Upper lobe of left lung (tissue), 6 donors: ENCODE measurements around the gene LYPLA2. TPM values are rescaled to one million over a fixed set of nuclear protein-coding genes. Genes with fewer than 3 reads are reported as not detected.

ENCODE experiments used
- ATAC-seq, 2 donors: fragments of 200-7000 bp; cut with Tn5 transposase; one replicate each; pipeline ENCODE4 v1.9.1; 2022; ENCODE audit warnings: mild to moderate bottlenecking in 2 of 2, moderate library complexity in 2 of 2; ENCODE audit not compliant: low FRiP score in 2 of 2
- DNase-seq, 2 donors: peaks; one replicate each; pipeline ENCODE4 v3.0.0-alpha.2; 2019 to 2020
- H3K27ac ChIP-seq, 4 donors: fragments of 200-600 bp; sonication (generic); one replicate each; pipeline ENCODE4 v1.5.1; 2016 to 2019
- H3K27me3 ChIP-seq, 4 donors: fragments of 200-600 bp; sonication (generic); one replicate each; pipeline ENCODE4 v1.5.1; 2017 to 2019
- H3K36me3 ChIP-seq, 4 donors: fragments of 200-600 bp; sonication (generic); one replicate each; pipeline ENCODE4 v1.5.1; 2016 to 2019
- H3K4me1 ChIP-seq, 4 donors: fragments of 200-600 bp; sonication (generic); one replicate each; pipeline ENCODE4 v1.5.1; 2018 to 2019
- H3K4me3 ChIP-seq, 4 donors: fragments of 200-600 bp; sonication (generic); one replicate each; pipeline ENCODE4 v1.5.1; 2017 to 2019; ENCODE audit warnings: mild to moderate bottlenecking in 2 of 4, moderate library complexity in 1 of 4
- H3K9me3 ChIP-seq, 4 donors: fragments of 200-600 bp; sonication (generic); one replicate each; pipeline ENCODE4 v1.5.1; 2018 to 2019
- CTCF ChIP-seq, 6 experiments: fragments of 450-650 bp in 4 of 6; fragments of 200-600 bp in 2 of 6; sonication (generic) in 2 of 6; IDR thresholded peaks; one replicate each; pipeline ENCODE4 v1.5.1; 2016 to 2019; ENCODE audit warnings: antibody characterized with exemption in 6 of 6
- EP300 ChIP-seq, 4 donors: sonication (generic); formaldehyde crosslinking; IDR thresholded peaks; one replicate each; pipeline ENCODE4 v1.5.1; 2017; ENCODE audit warnings: antibody characterized with exemption in 4 of 4, control low read depth in 2 of 4
- POLR2A ChIP-seq, 4 donors: fragments of 450-650 bp; IDR thresholded peaks; one replicate each; pipeline ENCODE4 v1.5.1; 2016 to 2017; ENCODE audit warnings: antibody characterized with exemption in 4 of 4, mild to moderate bottlenecking in 2 of 4
- POLR2AphosphoS5 ChIP-seq, 2 donors: sonication (generic); formaldehyde crosslinking; IDR thresholded peaks; one replicate each; pipeline ENCODE4 v1.5.1; 2017; ENCODE audit warnings: antibody characterized with exemption in 2 of 2
- WGBS, 2 donors: methylation state at CpG; one replicate each; pipeline ENCODE4 v1.1.5; 2017 to 2018; 5-methylcytosine and 5-hydroxymethylcytosine counted together
- total RNA-seq, 6 donors: library from RNA; depleted of rRNA in 4 of 6; stranded (reverse); fragments of >200 nt in 4 of 6; gene quantifications; one replicate each; pipeline versions ENCODE4 v1.1.0 to v1.2.1, GENCODE V29; 2016 to 2021
- donor health status: DM: no; HTN: no; CAD: no; lungs with moderate emphysema.
- donor health status: DM: no; HTN: yes; CAD: no; lungs with severe emphysema.

Gene LYPLA2
- total RNA-seq, 6 donors from 2014 or later: 38.5 to 84.1 (median 59.9) TPM

GRCh38 chr1:23772049-23772853 lies 18.7 kb upstream of the LYPLA2 start:
- TF ChIP-seq POLR2A (IDR thresholded peaks at IDR 0.05): no peak
- peak; percentile 79 to 91 (median 86) for TF ChIP-seq CTCF (IDR thresholded peaks at IDR 0.05)
- no peaks in the 10 kb centered on the region for H3K27me3 ChIP-seq
- no peaks in the 10 kb centered on the region for H3K9me3 ChIP-seq
- no peak overlapping the region for H3K27ac ChIP-seq
- no peak overlapping the region for H3K4me3 ChIP-seq
- ATAC-seq: peak; percentile 91 to 96
- DNase-seq: peak in 1 of 2 donors; percentile 92
- H3K4me1 ChIP-seq: peaks cover 2 to 8% (median 7%) of the 10 kb centered on the region in 4 donors
- WGBS, 2 donors: 19% methylated on average over 12 to 14 of the region's 14 CpGs
- H3K36me3 ChIP-seq: peaks cover 0 to 11% (median 0%) of the 10 kb centered on the region in 4 donors

- Histone ChIP-seq H3K27me3 (no peaks in the 10 kb centered on the region), H3K9me3 (no peaks in the 10 kb centered on the region), H3K4me1 (peaks cover 6 to 14% (median 12%) of the 10 kb centered on the region in 4 donors), H3K27ac (no peak overlapping the region), H3K4me3 (no peak overlapping the region), H3K36me3 (peaks cover 0 to 6% (median 0%) of the 10 kb centered on the region in 4 donors)
- no peak for ATAC-seq
- no peak for TF ChIP-seq POLR2A (IDR thresholded peaks at IDR 0.05)
- no peak for TF ChIP-seq POLR2AphosphoS5 (IDR thresholded peaks at IDR 0.05)
- no peak for TF ChIP-seq CTCF (IDR thresholded peaks at IDR 0.05)
- TF ChIP-seq EP300 (IDR thresholded peaks at IDR 0.05): no peak
- WGBS, 2 donors: 91% methylated on average over 10 of the region's 10 CpGs
- no peak for DNase-seq
Measured at GRCh38 chr1:23772854-23773242, 18.1 kb upstream of the LYPLA2 start.

GRCh38 chr1:23774174-23774880 lies 16.6 kb upstream of the LYPLA2 start:
- no peaks in the 10 kb centered on the region for H3K27me3 ChIP-seq
- 68% methylated on average over 6 of the region's 6 CpGs for WGBS, 2 donors
- no peak overlapping the region for H3K4me3 ChIP-seq
- peak in 1 of 2 donors; percentile 34 for DNase-seq
- no peaks in the 10 kb centered on the region for H3K9me3 ChIP-seq
- peaks cover 0 to 6% (median 0%) of the 10 kb centered on the region in 4 donors for H3K36me3 ChIP-seq
- H3K27ac ChIP-seq: no peak overlapping the region
- TF ChIP-seq CTCF (IDR thresholded peaks at IDR 0.05) (no peak), POLR2AphosphoS5 (IDR thresholded peaks at IDR 0.05) (no peak), EP300 (IDR thresholded peaks at IDR 0.05) (no peak), POLR2A (IDR thresholded peaks at IDR 0.05) (no peak)
- ATAC-seq: no peak
- H3K4me1 ChIP-seq: peaks cover 13 to 21% (median 19%) of the 10 kb centered on the region in 4 donors

GRCh38 chr1:23776217-23776616 lies 14.7 kb upstream of the LYPLA2 start:
- H3K9me3 ChIP-seq: no peaks in the 10 kb centered on the region
- DNase-seq: no peak
- H3K27ac ChIP-seq: peak overlapping the region in 1 of 4 donors; percentile 1
- H3K27me3 ChIP-seq: no peaks in the 10 kb centered on the region
- ATAC-seq: no peak
- H3K4me3 ChIP-seq: no peak overlapping the region
- 52 to 75% methylated on average over 2 of the region's 2 CpGs for WGBS, 2 donors
- H3K36me3 ChIP-seq: peaks cover 0 to 12% (median 0%) of the 10 kb centered on the region in 4 donors
- peaks cover 24 to 36% (median 25%) of the 10 kb centered on the region in 4 donors for H3K4me1 ChIP-seq
- no peak for TF ChIP-seq POLR2AphosphoS5 (IDR thresholded peaks at IDR 0.05)
- TF ChIP-seq EP300 (IDR thresholded peaks at IDR 0.05): no peak
- TF ChIP-seq POLR2A (IDR thresholded peaks at IDR 0.05): no peak
- no peak for TF ChIP-seq CTCF (IDR thresholded peaks at IDR 0.05)
